HL-60 (cell line): ENCODE results near the gene GKN2.

ENCODE experiments used
- DNase-seq, 2 experiments: peaks; one replicate each; pipeline ENCODE4 v3.0.0-alpha.2; 2010 to 2020; ENCODE audit warnings: low read depth in 1 of 2, low spot score in 1 of 2
- H3K27ac ChIP-seq: fragments of 250-450 bp; sonication (Bioruptor Pico); replicated peaks from 2 replicates; pipeline ENCODE4 v1.5.1; 2020; ENCODE audit warnings: mild to moderate bottlenecking, moderate library complexity
- H3K27me3 ChIP-seq: fragments of 250-450 bp; sonication (Bioruptor Pico); 2 replicates; pipeline ENCODE4 v1.5.1; 2021; ENCODE audit warnings: mild to moderate bottlenecking, moderate library complexity; ENCODE audit not compliant: insufficient read depth, poor library complexity, severe bottlenecking
- H3K4me3 ChIP-seq: replicated peaks from 2 replicates; pipeline ENCODE4 v1.5.1; 2011; ENCODE audit warnings: mild to moderate bottlenecking, control low read depth, low read length; ENCODE audit not compliant: insufficient read depth
- GABPA ChIP-seq: IDR thresholded peaks from 2 replicates; pipeline ENCODE4 v1.6.1; 2012; ENCODE audit warnings: low read depth
- POLR2AphosphoS5 ChIP-seq: IDR thresholded peaks from 2 replicates; pipeline ENCODE4 v1.6.1; 2012; ENCODE audit warnings: low read depth
- SPI1 ChIP-seq: IDR thresholded peaks from 2 replicates; pipeline ENCODE4 v1.6.1; 2012; ENCODE audit warnings: low read depth, mild to moderate bottlenecking, borderline replicate concordance
- TF ChIP-seq, protein P1 (sequence below): IDR thresholded peaks from one replicate; pipeline ENCODE4 v1.5.1; 2011; ENCODE audit warnings: low read length, control low read depth, inconsistent platforms; ENCODE audit not compliant: insufficient read depth
- TF ChIP-seq, protein P2 (sequence below): IDR thresholded peaks from 2 replicates; pipeline ENCODE4 v1.6.1; 2012; ENCODE audit warnings: low read depth; ENCODE audit not compliant: insufficient replicate concordance

Gene GKN2

DNA sequence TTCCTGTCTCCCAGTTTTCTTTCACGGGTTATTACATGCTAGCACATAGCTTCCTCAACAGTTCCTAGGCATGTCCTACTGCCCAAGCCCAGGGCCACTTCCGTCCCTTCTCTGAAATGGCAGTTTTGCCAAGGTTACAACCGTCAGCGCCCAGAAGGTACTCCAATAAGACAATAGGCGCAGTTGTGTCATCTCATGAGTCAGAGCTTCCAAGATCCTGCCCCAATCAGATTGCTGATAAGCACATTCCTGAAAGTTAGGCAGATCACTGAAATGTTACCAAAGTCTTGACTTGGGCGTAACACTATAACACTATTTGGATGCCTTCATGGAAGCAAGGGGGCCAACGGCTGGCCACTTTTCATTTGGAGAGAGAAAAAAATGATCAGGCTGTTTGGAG lies 34.2 kb downstream of the GKN2 start:
- H3K27me3 ChIP-seq = no peaks in the 10 kb centered on the region
- no peak overlapping the region for H3K27ac ChIP-seq
- TF ChIP-seq, protein P1, sequence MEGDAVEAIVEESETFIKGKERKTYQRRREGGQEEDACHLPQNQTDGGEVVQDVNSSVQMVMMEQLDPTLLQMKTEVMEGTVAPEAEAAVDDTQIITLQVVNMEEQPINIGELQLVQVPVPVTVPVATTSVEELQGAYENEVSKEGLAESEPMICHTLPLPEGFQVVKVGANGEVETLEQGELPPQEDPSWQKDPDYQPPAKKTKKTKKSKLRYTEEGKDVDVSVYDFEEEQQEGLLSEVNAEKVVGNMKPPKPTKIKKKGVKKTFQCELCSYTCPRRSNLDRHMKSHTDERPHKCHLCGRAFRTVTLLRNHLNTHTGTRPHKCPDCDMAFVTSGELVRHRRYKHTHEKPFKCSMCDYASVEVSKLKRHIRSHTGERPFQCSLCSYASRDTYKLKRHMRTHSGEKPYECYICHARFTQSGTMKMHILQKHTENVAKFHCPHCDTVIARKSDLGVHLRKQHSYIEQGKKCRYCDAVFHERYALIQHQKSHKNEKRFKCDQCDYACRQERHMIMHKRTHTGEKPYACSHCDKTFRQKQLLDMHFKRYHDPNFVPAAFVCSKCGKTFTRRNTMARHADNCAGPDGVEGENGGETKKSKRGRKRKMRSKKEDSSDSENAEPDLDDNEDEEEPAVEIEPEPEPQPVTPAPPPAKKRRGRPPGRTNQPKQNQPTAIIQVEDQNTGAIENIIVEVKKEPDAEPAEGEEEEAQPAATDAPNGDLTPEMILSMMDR = no peak
- TF ChIP-seq SPI1 (no peak), GABPA (no peak), POLR2AphosphoS5 (no peak)
- TF ChIP-seq, protein P2, sequence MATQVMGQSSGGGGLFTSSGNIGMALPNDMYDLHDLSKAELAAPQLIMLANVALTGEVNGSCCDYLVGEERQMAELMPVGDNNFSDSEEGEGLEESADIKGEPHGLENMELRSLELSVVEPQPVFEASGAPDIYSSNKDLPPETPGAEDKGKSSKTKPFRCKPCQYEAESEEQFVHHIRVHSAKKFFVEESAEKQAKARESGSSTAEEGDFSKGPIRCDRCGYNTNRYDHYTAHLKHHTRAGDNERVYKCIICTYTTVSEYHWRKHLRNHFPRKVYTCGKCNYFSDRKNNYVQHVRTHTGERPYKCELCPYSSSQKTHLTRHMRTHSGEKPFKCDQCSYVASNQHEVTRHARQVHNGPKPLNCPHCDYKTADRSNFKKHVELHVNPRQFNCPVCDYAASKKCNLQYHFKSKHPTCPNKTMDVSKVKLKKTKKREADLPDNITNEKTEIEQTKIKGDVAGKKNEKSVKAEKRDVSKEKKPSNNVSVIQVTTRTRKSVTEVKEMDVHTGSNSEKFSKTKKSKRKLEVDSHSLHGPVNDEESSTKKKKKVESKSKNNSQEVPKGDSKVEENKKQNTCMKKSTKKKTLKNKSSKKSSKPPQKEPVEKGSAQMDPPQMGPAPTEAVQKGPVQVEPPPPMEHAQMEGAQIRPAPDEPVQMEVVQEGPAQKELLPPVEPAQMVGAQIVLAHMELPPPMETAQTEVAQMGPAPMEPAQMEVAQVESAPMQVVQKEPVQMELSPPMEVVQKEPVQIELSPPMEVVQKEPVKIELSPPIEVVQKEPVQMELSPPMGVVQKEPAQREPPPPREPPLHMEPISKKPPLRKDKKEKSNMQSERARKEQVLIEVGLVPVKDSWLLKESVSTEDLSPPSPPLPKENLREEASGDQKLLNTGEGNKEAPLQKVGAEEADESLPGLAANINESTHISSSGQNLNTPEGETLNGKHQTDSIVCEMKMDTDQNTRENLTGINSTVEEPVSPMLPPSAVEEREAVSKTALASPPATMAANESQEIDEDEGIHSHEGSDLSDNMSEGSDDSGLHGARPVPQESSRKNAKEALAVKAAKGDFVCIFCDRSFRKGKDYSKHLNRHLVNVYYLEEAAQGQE = no peak
- no peak for DNase-seq
- no peak overlapping the region for H3K4me3 ChIP-seq

DNA sequence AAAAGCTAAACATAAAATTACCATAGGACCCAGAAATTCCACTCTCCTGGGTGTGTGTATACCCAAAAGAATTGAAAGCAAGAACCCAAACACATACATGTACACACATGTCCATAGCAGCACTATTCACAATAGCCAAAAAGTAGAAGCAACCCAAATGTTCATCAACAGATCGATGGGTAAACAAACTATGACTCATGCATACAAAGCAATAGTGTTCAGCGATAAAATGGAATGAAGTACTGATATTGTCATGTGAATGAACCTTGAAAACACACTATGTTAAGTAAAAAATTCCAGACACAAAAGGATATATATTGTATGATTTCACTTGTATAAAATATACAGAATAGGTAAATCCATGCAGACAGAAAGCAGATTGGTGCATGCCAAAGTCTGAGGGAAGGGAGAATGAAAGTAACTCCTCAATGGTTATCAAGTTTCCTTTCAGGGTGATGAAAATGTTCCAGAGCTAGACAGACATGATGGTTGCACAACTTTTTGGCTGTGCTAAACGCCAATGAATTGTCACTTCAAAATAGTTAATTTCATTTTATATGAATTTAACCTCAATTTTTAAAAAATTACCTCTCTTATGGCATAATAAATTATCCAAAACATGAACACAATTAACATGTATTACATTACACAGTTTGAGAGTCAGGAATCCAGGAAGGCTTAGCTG lies 35.5 kb downstream of the GKN2 start:
- H3K4me3 ChIP-seq = no peak overlapping the region
- no peak for DNase-seq
- H3K27me3 ChIP-seq = no peaks in the 10 kb centered on the region
- TF ChIP-seq GABPA (no peak), SPI1 (no peak), POLR2AphosphoS5 (no peak)
- TF ChIP-seq, protein P2 = no peak
- TF ChIP-seq, protein P1 = no peak
- no peak overlapping the region for H3K27ac ChIP-seq

DNA sequence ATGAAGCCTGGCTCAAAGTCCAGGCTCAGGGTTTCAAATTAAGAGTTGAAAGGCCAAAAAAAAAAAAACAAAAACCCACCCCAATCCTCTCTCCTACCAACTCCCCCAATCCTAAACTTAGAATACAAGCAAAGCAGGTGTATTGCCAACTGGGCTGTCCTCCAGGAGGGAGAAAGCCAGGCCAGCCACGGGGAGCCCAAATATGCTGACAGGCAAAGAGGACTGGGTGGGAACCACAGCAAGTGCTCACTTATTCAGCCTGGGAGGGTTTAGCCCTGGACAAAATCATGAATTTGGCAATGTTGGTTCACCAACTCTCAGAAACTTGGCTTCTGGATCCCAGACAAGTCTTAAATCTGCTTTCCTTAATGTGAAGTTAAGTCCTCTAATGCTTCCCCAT lies 36.5 kb downstream of the GKN2 start:
- DNase-seq = no peak
- no peak overlapping the region for H3K27ac ChIP-seq
- no peak overlapping the region for H3K4me3 ChIP-seq
- TF ChIP-seq, protein P1 = no peak
- no peak for TF ChIP-seq SPI1
- H3K27me3 ChIP-seq = no peaks in the 10 kb centered on the region

DNA sequence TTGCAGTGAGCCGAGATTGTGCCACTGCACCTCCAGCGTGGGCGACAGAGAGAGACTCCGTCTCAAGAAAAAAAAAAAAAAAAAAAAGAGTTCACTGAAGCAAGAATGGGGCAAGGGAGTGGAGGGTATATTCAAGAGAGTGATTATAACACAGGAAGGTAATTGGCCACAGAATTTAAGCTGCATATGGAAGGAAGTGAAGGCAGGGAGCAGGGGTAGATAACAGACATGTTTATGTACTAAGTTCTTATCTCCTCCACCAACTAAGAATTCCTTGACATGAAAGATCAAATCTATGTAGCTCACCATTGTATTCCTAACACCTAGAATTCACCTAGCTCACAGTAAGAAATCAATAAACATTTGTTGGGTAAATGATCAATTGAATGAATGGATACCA lies 37.3 kb downstream of the GKN2 start:
- DNase-seq = no peak
- TF ChIP-seq, protein P1 = no peak
- TF ChIP-seq POLR2AphosphoS5 (no peak), SPI1 (no peak), GABPA (no peak)
- TF ChIP-seq, protein P2 = no peak
- Histone ChIP-seq H3K27me3 (no peaks in the 10 kb centered on the region), H3K27ac (no peak overlapping the region), H3K4me3 (no peak overlapping the region)
